Breast epithelium (tissue), 3 donors: Measurements from ENCODE around the gene HOXB4.

ENCODE experiments used
- CTCF ChIP-seq, 3 donors: fragments of 450-650 bp; IDR thresholded peaks; one replicate each; pipeline ENCODE4 v1.5.1; 2016 to 2017; ENCODE audit warnings: antibody characterized with exemption in 3 of 3, mild to moderate bottlenecking in 3 of 3, moderate library complexity in 3 of 3
- POLR2A ChIP-seq: fragments of 450-650 bp; IDR thresholded peaks from one replicate; pipeline ENCODE4 v1.6.1; 2016; ENCODE audit warnings: antibody characterized with exemption, mild to moderate bottlenecking, moderate library complexity

- TF ChIP-seq CTCF (IDR thresholded peaks at IDR 0.05) (peak; percentile 20 to 53 (median 51)), POLR2A (peak; percentile 29)
These were observed 22.6 kb downstream of the HOXB4 start for GRCh38 chr17:48555258-48556228.
